ENCODE results near the gene ZNF324. TPM values are rescaled to one million over a fixed set of nuclear protein-coding genes. Genes with fewer than 3 reads are reported as not detected.

Gene ZNF324
- total RNA-seq, 1 experiment from 2014 or later, result 6.5 TPM

GRCh38 chr19:58511353-58512208 lies 44.7 kb downstream of the ZNF324 start, which contains the start of gene SLC27A5:
Gene SLC27A5 (minus strand): TSS chr19:58511992. CDS start chr19:58511955, 37 bp downstream.
- H3K4me1 Mint-ChIP-seq (ENCODE audit: insufficient read depth, unreplicated experiment), result peaks cover 8% of the 10 kb centered on the region
- H3K27me3 Mint-ChIP-seq (ENCODE audit: insufficient read depth, unreplicated experiment), result no peaks in the 10 kb centered on the region
- POLR2A ChIA-PET, result interaction anchor here (1.0 kb wide), 1 partner anchor 8 kb away, joined by 4 read pairs; the partner anchor contains the start of gene ZBTB45
- TF ChIP-seq, protein P1, sequence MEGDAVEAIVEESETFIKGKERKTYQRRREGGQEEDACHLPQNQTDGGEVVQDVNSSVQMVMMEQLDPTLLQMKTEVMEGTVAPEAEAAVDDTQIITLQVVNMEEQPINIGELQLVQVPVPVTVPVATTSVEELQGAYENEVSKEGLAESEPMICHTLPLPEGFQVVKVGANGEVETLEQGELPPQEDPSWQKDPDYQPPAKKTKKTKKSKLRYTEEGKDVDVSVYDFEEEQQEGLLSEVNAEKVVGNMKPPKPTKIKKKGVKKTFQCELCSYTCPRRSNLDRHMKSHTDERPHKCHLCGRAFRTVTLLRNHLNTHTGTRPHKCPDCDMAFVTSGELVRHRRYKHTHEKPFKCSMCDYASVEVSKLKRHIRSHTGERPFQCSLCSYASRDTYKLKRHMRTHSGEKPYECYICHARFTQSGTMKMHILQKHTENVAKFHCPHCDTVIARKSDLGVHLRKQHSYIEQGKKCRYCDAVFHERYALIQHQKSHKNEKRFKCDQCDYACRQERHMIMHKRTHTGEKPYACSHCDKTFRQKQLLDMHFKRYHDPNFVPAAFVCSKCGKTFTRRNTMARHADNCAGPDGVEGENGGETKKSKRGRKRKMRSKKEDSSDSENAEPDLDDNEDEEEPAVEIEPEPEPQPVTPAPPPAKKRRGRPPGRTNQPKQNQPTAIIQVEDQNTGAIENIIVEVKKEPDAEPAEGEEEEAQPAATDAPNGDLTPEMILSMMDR (IDR thresholded peaks at IDR 0.05; ENCODE audit: unreplicated experiment), result no peak
- CTCF ChIA-PET, result no interaction called here
- H3K36me3 Mint-ChIP-seq (ENCODE audit: insufficient read depth, unreplicated experiment), result peaks cover 15% of the 10 kb centered on the region
- no peak for DNase-seq (ENCODE audit: unreplicated experiment)
- intact Hi-C loops (cut with micrococcal nuclease), result no loop called here
- peaks cover 8% of the 10 kb centered on the region for H3K9me3 Mint-ChIP-seq (ENCODE audit: unreplicated experiment)
- H3K27ac Mint-ChIP-seq (ENCODE audit: low read depth, unreplicated experiment), result no peak within 1 kb of the TSS
- H3K4me3 Mint-ChIP-seq (ENCODE audit: unreplicated experiment), result no peak within 1 kb of the TSS
- no TSS peak for BruUV-seq (replicated peaks)

- Mint-ChIP-seq H3K36me3 (ENCODE audit: insufficient read depth, unreplicated experiment) (peaks cover 23% of the 10 kb centered on the region), H3K27me3 (ENCODE audit: insufficient read depth, unreplicated experiment) (no peaks in the 10 kb centered on the region), H3K27ac (ENCODE audit: low read depth, unreplicated experiment) (peak overlapping the region; percentile 86), H3K4me1 (ENCODE audit: insufficient read depth, unreplicated experiment) (peaks cover 13% of the 10 kb centered on the region), H3K4me3 (ENCODE audit: unreplicated experiment) (peak overlapping the region; percentile 77), H3K9me3 (ENCODE audit: unreplicated experiment) (peaks cover under 1% of the 10 kb centered on the region)
- no TSS peak for BruUV-seq (replicated peaks)
- intact Hi-C loops (cut with micrococcal nuclease), result no loop called here
- POLR2A ChIA-PET, result interaction anchor here (0.6 to 3.8 kb wide), 12 partner anchors 13 to 125 kb away, joined by 3 to 35 read pairs (median 4); partner anchors contain the start of genes CHMP2A, TRIM28, UBE2M and ZNF584
- TF ChIP-seq, protein P1 (IDR thresholded peaks at IDR 0.05; ENCODE audit: unreplicated experiment), result no peak
- DNase-seq (ENCODE audit: unreplicated experiment), result no peak
- CTCF ChIA-PET, result interaction anchor here (0.7 to 2.0 kb wide), 10 partner anchors 9 to 713 kb away, joined by 3 to 21 read pairs (median 4); no protein-coding TSS in a partner anchor
Observed at GRCh38 chr19:58513213-58513693, 46.4 kb downstream of the ZNF324 start.

DNA sequence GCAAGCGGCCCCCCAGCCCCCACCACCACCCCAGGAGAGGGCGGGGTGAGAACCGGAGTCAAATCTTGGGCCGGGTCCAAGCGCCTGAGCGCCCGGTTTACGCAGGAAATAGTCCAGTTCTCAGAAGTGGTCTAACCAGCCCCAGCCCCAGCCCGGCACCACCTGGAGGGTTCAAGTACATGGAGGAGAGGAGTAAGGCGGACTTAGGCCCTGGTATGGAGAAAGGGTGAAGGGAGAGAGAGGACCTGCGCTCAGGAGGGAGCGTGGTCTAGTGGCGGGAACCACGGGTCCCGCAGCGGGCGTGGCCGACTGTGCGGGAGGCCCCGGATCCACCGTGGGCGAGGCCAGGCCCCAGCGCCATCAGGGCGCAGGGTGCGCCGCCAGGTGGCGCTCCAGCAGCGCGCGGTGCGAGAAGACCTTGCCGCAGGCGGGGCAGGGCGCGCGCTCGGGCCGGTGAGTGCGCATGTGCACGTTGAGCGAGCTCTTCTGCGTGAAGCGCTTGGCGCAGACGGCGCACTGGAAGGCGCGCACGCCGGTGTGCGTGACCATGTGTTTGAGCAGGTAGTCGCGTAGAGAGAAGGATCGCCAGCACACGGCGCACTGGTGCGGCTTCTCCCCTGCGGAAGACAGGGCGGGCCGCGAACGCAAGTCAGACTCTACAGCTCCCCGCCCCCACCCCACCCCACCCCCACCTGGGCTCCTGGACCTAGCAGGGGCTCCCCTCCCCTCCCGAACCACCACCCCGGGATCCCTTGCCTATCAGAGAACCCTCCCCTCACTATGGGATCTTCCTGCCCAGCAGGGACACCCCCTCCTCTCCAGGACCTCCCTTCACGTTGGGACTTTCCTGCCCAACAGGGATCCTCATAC lies 47.0 kb downstream of the ZNF324 start:
- TF ChIP-seq, protein P1 (IDR thresholded peaks at IDR 0.05; ENCODE audit: unreplicated experiment), result peak; percentile 97
- BruUV-seq (replicated peaks), result no TSS peak
- peak; percentile 92 for DNase-seq (ENCODE audit: unreplicated experiment)
- Mint-ChIP-seq H3K4me3 (ENCODE audit: unreplicated experiment) (peak overlapping the region; percentile 77), H3K9me3 (ENCODE audit: unreplicated experiment) (no peaks in the 10 kb centered on the region), H3K36me3 (ENCODE audit: insufficient read depth, unreplicated experiment) (peaks cover 30% of the 10 kb centered on the region), H3K27ac (ENCODE audit: low read depth, unreplicated experiment) (peak overlapping the region; percentile 86), H3K27me3 (ENCODE audit: insufficient read depth, unreplicated experiment) (no peaks in the 10 kb centered on the region), H3K4me1 (ENCODE audit: insufficient read depth, unreplicated experiment) (peaks cover 14% of the 10 kb centered on the region)
- POLR2A ChIA-PET, result interaction anchor here (0.6 to 3.8 kb wide), 13 partner anchors 14 to 126 kb away, joined by 3 to 35 read pairs (median 4); partner anchors contain the start of genes CHMP2A, TRIM28, UBE2M and ZNF584
- intact Hi-C loops (cut with micrococcal nuclease), result no loop called here
- CTCF ChIA-PET, result interaction anchor here (0.7 to 2.0 kb wide), 12 partner anchors 9 to 713 kb away, joined by 3 to 21 read pairs (median 4); no protein-coding TSS in a partner anchor

Measured in MCF 10A (cell line).